GM12878 (cell line): Measurements from ENCODE around the gene ZFHX2. TPM values are rescaled to one million over a fixed set of nuclear protein-coding genes. Genes with fewer than 3 reads are reported as not detected.
A peak's percentile ranks its signal among the peaks of the same experiment; 100 is the strongest.

Source experiments
- ATAC-seq: fragments of 200-7000 bp; cut with Tn5 transposase; 3 replicates; pipeline ENCODE4 v1.9.1; 2020; ENCODE audit warnings: mild to moderate bottlenecking, moderate library complexity
- BruUV-seq: library from RNA; stranded (reverse); fragments of 400-500 nt; replicated peaks from 2 replicates; lab custom pipeline; 2021; lab: Mats Ljungman, UMichigan
- CTCF ChIA-PET: fragments of 300-600 bp; sonication (Branson Sonifier 250); formaldehyde crosslinking; extraction: SDS; loops from one replicate; lab custom pipeline; 2021; ENCODE audit warnings: inconsistent platforms; lab: Yijun Ruan, JAX
- POLR2A ChIA-PET: fragments of 350-600 bp; formaldehyde crosslinking; extraction: SDS; loops from one replicate; lab custom pipeline; 2021; ENCODE audit warnings: inconsistent platforms; lab: Charles Lee
- RAD21 ChIA-PET: fragments of 300-600 bp; sonication (Branson Sonifier 250); formaldehyde crosslinking; loops from one replicate; lab custom pipeline; 2023; ENCODE audit warnings: antibody characterized with exemption; ENCODE audit not compliant: unreplicated experiment; lab: Charles Lee
- SMC1A ChIA-PET: fragments of 300-600 bp; sonication (Branson Sonifier 250); formaldehyde crosslinking; loops from one replicate; lab custom pipeline; 2023; ENCODE audit not compliant: unreplicated experiment, uncharacterized antibody; lab: Charles Lee
- DNase-seq: peaks from one replicate; pipeline ENCODE4 v3.0.0-alpha.2; 2011; ENCODE audit warnings: low read depth, low spot score
- FAIRE-seq: peaks from 3 replicates; lab custom pipeline; 2011; peaks lifted over from hg19 to GRCh38; lab: Jason Lieb, UNC
- H2AFZ ChIP-seq: 2 replicates; pipeline ENCODE4 v1.6.0; 2011; ENCODE audit warnings: low read depth, low read length, control low read depth; ENCODE audit not compliant: control insufficient read depth
- H3K27ac ChIP-seq: 2 replicates; pipeline ENCODE4 v1.5.1; 2011; ENCODE audit warnings: control low read depth; ENCODE audit not compliant: control insufficient read depth, insufficient read depth
- H3K27me3 ChIP-seq, 2 experiments: replicated peaks in 1 of 2; 2 replicates each; pipeline versions ENCODE4 v1.6.0 to v1.6.1; 2011; ENCODE audit warnings: low read length in 1 of 2; ENCODE audit not compliant: control insufficient read depth in 2 of 2, insufficient read depth in 2 of 2
- H3K36me3 ChIP-seq, 2 experiments: 2 replicates each; pipeline ENCODE4 v1.5.1; 2011; ENCODE audit warnings: low read length in 1 of 2; ENCODE audit not compliant: control insufficient read depth in 2 of 2, insufficient read depth in 2 of 2
- H3K4me1 ChIP-seq: 2 replicates; pipeline ENCODE4 v1.6.1; 2011; ENCODE audit warnings: mild to moderate bottlenecking, low read length, moderate library complexity, mixed read lengths; ENCODE audit not compliant: control insufficient read depth, insufficient read depth
- H3K4me2 ChIP-seq: 2 replicates; pipeline ENCODE4 v1.6.0; 2011; ENCODE audit warnings: control low read depth; ENCODE audit not compliant: control insufficient read depth, insufficient read depth
- H3K4me3 ChIP-seq: fragments of 200-600 bp; sonication (generic); 2 replicates; pipeline ENCODE4 v1.5.1; 2016
- H3K79me2 ChIP-seq: 2 replicates; pipeline ENCODE4 v1.6.0; 2011; ENCODE audit warnings: low read length; ENCODE audit not compliant: control insufficient read depth, insufficient read depth
- H3K9ac ChIP-seq: 2 replicates; pipeline ENCODE4 v1.8.0; 2011; ENCODE audit warnings: low read length, control low read depth, mixed read lengths; ENCODE audit not compliant: control insufficient read depth, insufficient read depth
- H3K9me3 ChIP-seq: replicated peaks from 3 replicates; pipeline ENCODE4 v1.5.1; 2011; ENCODE audit warnings: mild to moderate bottlenecking, low read length; ENCODE audit not compliant: control insufficient read depth, insufficient read depth
- H4K20me1 ChIP-seq: 2 replicates; pipeline ENCODE4 v1.6.0; 2011; ENCODE audit not compliant: control insufficient read depth, insufficient read depth
- ATF7 ChIP-seq: fragments of 450-650 bp; IDR thresholded peaks from 2 replicates; pipeline ENCODE4 v1.6.1; 2016; ENCODE audit warnings: low read depth, mild to moderate bottlenecking
- ELK1 ChIP-seq: IDR thresholded peaks from 2 replicates; pipeline ENCODE4 v1.6.1; 2012; ENCODE audit warnings: low read depth, low read length, improper control_type of control experiment
- ETV6 ChIP-seq, 2 experiments: fragments of 450-650 bp in 1 of 2; IDR thresholded peaks in 1 of 2; conservative IDR thresholded peaks in 1 of 2; 2 replicates each; pipeline ENCODE4 v1.6.1; 2014; ENCODE audit warnings: antibody characterized with exemption in 1 of 2, borderline replicate concordance in 1 of 2, low read depth in 1 of 2, mild to moderate bottlenecking in 1 of 2, moderate library complexity in 1 of 2
- FOXM1 ChIP-seq: IDR thresholded peaks from 2 replicates; pipeline ENCODE4 v1.6.1; 2012; ENCODE audit warnings: low read depth, mild to moderate bottlenecking, inconsistent platforms, low read length, moderate library complexity
- HDAC2 ChIP-seq: fragments of 200-600 bp; sonication (generic); IDR thresholded peaks from 2 replicates; pipeline ENCODE4 v1.6.1; 2017
- HSF1 ChIP-seq: fragments of 150-350 bp; IDR thresholded peaks from 2 replicates; pipeline ENCODE4 v1.6.1; 2014; ENCODE audit warnings: mild to moderate bottlenecking, low read depth, low read length
- JUNB ChIP-seq: IDR thresholded peaks from 2 replicates; pipeline ENCODE4 v1.6.1; 2016; ENCODE audit warnings: antibody characterized with exemption, mild to moderate bottlenecking
- MAX ChIP-seq: IDR thresholded peaks from 2 replicates; pipeline ENCODE4 v1.6.1; 2012; ENCODE audit warnings: low read depth, low read length, improper control_type of control experiment
- POLR2A ChIP-seq: IDR thresholded peaks from 2 replicates; pipeline ENCODE4 v1.6.1; 2011; ENCODE audit warnings: low read depth, mild to moderate bottlenecking, low read length
- REST ChIP-seq: IDR thresholded peaks from 2 replicates; pipeline ENCODE4 v1.6.1; 2012; ENCODE audit warnings: mild to moderate bottlenecking, low read depth, low read length
- SIX5 ChIP-seq: IDR thresholded peaks from 2 replicates; pipeline ENCODE4 v1.6.1; 2011; ENCODE audit warnings: mild to moderate bottlenecking, low read depth, low read length, moderate library complexity; ENCODE audit not compliant: severe bottlenecking
- SMC3 ChIP-seq: IDR thresholded peaks from 2 replicates; pipeline ENCODE4 v1.6.1; 2011; ENCODE audit warnings: low read length, improper control_type of control experiment, borderline replicate concordance
- SUPT20H ChIP-seq: IDR thresholded peaks from 2 replicates; pipeline ENCODE4 v1.6.1; 2011; ENCODE audit warnings: low read depth, mild to moderate bottlenecking, low read length, moderate library complexity, borderline replicate concordance; ENCODE audit not compliant: control insufficient read depth
- SUZ12 ChIP-seq: fragments of 200-600 bp; sonication (generic); IDR thresholded peaks from one replicate; pipeline ENCODE4 v1.6.1; 2018; ENCODE audit warnings: antibody characterized with exemption, mild to moderate bottlenecking; ENCODE audit not compliant: unreplicated experiment
- TCF12 ChIP-seq: IDR thresholded peaks from 2 replicates; pipeline ENCODE4 v1.6.1; 2011; ENCODE audit warnings: low read depth, mild to moderate bottlenecking, low read length
- ZBED1 ChIP-seq: IDR thresholded peaks from 2 replicates; pipeline ENCODE4 v1.6.1; 2016; ENCODE audit warnings: borderline replicate concordance
- WGBS: methylation state at CpG from one replicate; pipeline ENCODE4 v1.1.6; 2016; ENCODE audit warnings: low lambda C conversion rate; ENCODE audit not compliant: insufficient replicate concordance, insufficient coverage; ENCODE audit errors: missing lambda C conversion rate; 5-methylcytosine and 5-hydroxymethylcytosine counted together
- in situ Hi-C: fragments of 300-500 bp; cut with MboI; formaldehyde crosslinking; loops from 9 replicates; pipeline ENCODE4 v1.14.3; 2018; ENCODE audit warnings: mixed read lengths
- intact Hi-C: fragments of 100-400 bp; cut with micrococcal nuclease; formaldehyde crosslinking; loops from one replicate; pipeline ENCODE4 v1.14.2; 2022; ENCODE audit not compliant: unreplicated experiment
- polyA plus RNA-seq, 11 experiments: library from polyadenylated mRNA; depleted of rRNA in 4 of 11; unstranded in 6 of 11; stranded (reverse) in 5 of 11; fragments of >200 nt; fragmentation: Nextera tagmentation in 4 of 11; fragmentation: Illumina TruSeq in 1 of 11; extraction: Ambion mirVana in 4 of 11; extraction: Trizol in 1 of 11; gene quantifications; 1 replicate in 1 of 11; 2 replicates in 10 of 11; pipeline versions ENCODE4 v1.2.1 to v1.2.3, GENCODE V29; 2011 to 2016; ENCODE audit warnings: inconsistent platforms in 2 of 11, missing spikeins in 2 of 11, low read depth in 1 of 11
- total RNA-seq, 4 experiments: library from RNA; depleted of rRNA in 3 of 4; stranded (reverse); fragments of >200 nt in 3 of 4; fragmentation: Illumina TruSeq in 1 of 4; extraction: Trizol in 1 of 4; gene quantifications; 2 replicates each; pipeline versions ENCODE4 v1.2.1 to v1.2.3, GENCODE V29; 2013 to 2021

The ZFHX2 gene
- total and polyA plus RNA-seq, 10 of the 15 experiments (the other 5 are each of a cell fraction or from before 2014, with no cell fraction given), result 0.27 to 2.2 (median 0.55) TPM

- TF ChIP-seq SUZ12 (no peak), TCF12 (no peak), SUPT20H (no peak), POLR2A (no peak), SMC3 (peak; percentile 81; the same call in 1 of the 2 replicates), ATF7 (peak; percentile 58; the same call in 1 of the 2 replicates), ETV6 (conservative IDR thresholded peaks at IDR 0.05 in 1 of 2, IDR thresholded peaks at IDR 0.05 in 1 of 2; ENCODE audit: borderline replicate concordance in 1 of 2, low read depth in 1 of 2) (no peak), JUNB (no peak), FOXM1 (peak; percentile 56; the same call in 1 of the 2 replicates), HDAC2 (no peak), ZBED1 (no peak), SIX5 (no peak)
Observed at GRCh38 chr14:23478109-23478759, 73.3 kb downstream of the ZFHX2 start (continued).

- no peaks in the 10 kb centered on the region for H4K20me1 ChIP-seq
- 100% methylated on average over 1 of the region's 1 CpG for WGBS
- H3K9me3 ChIP-seq, result peaks cover 3% of the 10 kb centered on the region; the same call in 1 of the 3 replicates
- CTCF ChIA-PET, result interaction anchor here (4.2 kb wide), 1 partner anchor 89 kb away, joined by 54 read pairs; the partner anchor contains the start of gene THTPA
- RAD21 ChIA-PET, result no interaction called here
- no peaks in the 10 kb centered on the region for H3K27me3 ChIP-seq
- peaks cover 0 to 21% of the 10 kb centered on the region in 2 experiments; a peak in 3 of 4 replicates for H3K36me3 ChIP-seq
- H3K27ac ChIP-seq, result no peak overlapping the region
- no peak for FAIRE-seq
- in situ Hi-C loops (no loop called here), intact Hi-C loops (no loop called here)
- no peak overlapping the region for H3K9ac ChIP-seq
- no TSS peak for BruUV-seq
- SMC1A ChIA-PET, result interaction anchor here (1.1 to 1.5 kb wide), 2 partner anchors 86 to 90 kb away, joined by 3 to 4 read pairs; no protein-coding TSS in a partner anchor
- no peak for DNase-seq
- peaks cover 8% of the 10 kb centered on the region for H3K4me1 ChIP-seq
- H3K4me3 ChIP-seq, result no peak overlapping the region
- peaks cover 16% of the 10 kb centered on the region for H3K79me2 ChIP-seq
- no peak overlapping the region for H3K4me2 ChIP-seq
- no peak for ATAC-seq
- no peak overlapping the region for H2AFZ ChIP-seq
- POLR2A ChIA-PET, result interaction anchor here (1.3 kb wide), 1 partner anchor 90 kb away, joined by 3 read pairs; no protein-coding TSS in a partner anchor
- no peak for TF ChIP-seq ELK1
- TF ChIP-seq REST, result no peak
- TF ChIP-seq HSF1, result no peak
- TF ChIP-seq TCF12, result no peak
- TF ChIP-seq MAX, result no peak
Observed at GRCh38 chr14:23470947-23471346, 80.6 kb downstream of the ZFHX2 start.
